ES-I3 (cell line): ENCODE measurements around the gene HEPHL1.

Experiments used
- H3K36me3 ChIP-seq: 2 replicates; pipeline ENCODE4 v1.6.1; 2013; ENCODE audit warnings: mild to moderate bottlenecking, low read length, control low read depth, moderate library complexity; ENCODE audit not compliant: insufficient read depth
- H3K4me1 ChIP-seq: 2 replicates; pipeline ENCODE4 v1.6.1; 2013; ENCODE audit warnings: mild to moderate bottlenecking, control low read depth, low read length; ENCODE audit not compliant: insufficient read depth
- H3K9ac ChIP-seq: 2 replicates; pipeline ENCODE4 v1.6.1; 2013; ENCODE audit warnings: low read depth, mild to moderate bottlenecking, low read length, moderate library complexity
- H3K9me3 ChIP-seq: 2 replicates; pipeline ENCODE4 v1.6.1; 2013; ENCODE audit warnings: mild to moderate bottlenecking, low read length, moderate library complexity; ENCODE audit not compliant: control insufficient read depth, insufficient read depth

HEPHL1 gene

DNA sequence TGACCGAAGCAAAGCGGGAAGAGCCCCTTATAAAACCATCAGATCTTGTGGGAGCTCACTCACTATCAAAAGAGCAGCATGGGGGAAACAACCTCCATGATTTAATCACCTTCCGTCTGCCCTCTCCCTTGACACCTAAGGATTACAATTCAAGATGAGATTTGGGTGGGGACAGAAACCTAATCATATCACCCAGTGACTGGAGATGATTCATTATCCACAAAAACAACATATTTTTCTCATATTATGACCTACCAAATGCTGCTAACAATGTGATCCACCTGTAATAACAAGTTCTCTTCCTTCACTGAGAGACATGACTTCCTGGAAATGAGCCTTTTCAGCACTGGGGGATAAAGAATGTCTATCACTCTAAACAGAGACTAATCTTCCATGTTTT is 23.4 kb upstream of the HEPHL1 start:
- Histone ChIP-seq H3K9me3 (no peaks in the 10 kb centered on the region; the same call in none of the 2 replicates), H3K9ac (no peak overlapping the region), H3K4me1 (no peaks in the 10 kb centered on the region), H3K36me3 (no peaks in the 10 kb centered on the region)

DNA sequence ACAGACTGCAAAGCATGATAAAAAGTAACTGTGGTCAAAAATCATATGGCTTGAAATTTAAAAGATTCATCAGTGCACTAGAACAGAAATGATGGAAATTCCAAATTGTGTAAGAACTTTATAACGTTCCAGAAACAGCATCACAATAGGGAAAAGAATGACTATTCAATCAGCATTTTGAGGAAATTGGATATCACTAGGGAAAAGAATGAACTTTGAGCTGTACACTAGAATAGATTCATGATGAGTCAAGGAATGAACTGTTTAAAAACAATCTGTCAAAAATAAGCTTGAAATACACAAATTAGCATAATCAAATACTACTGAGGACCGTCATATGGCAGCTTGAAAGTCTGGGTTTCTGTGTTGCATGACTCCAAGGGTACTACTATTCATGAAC is 20.5 kb upstream of the HEPHL1 start:
- no peaks in the 10 kb centered on the region for H3K36me3 ChIP-seq
- no peaks in the 10 kb centered on the region; the same call in 1 of the 2 replicates for H3K9me3 ChIP-seq
- no peaks in the 10 kb centered on the region for H3K4me1 ChIP-seq
- no peak overlapping the region for H3K9ac ChIP-seq

DNA sequence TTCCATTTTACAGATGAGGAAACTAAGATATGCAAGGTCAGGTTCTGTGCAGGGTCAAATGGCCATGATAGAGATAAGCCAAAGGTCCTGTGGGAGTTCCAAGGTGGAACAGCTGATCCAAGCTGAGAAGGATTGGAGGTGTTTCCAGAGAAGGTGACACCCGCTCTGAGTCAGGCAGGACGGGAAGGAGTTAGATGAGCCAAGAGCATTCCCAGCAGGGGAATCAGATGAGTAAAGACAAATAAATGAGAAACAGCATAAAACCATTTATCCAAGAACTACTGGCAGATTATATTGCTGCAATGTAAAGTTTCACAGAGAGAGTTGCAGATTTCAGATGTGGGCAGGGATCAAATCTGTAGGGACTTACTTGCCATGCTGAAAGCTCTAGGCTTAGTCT is 18.9 kb upstream of the HEPHL1 start:
- no peak overlapping the region for H3K9ac ChIP-seq
- H3K36me3 ChIP-seq, result no peaks in the 10 kb centered on the region
- H3K4me1 ChIP-seq, result no peaks in the 10 kb centered on the region
- no peaks in the 10 kb centered on the region; the same call in 1 of the 2 replicates for H3K9me3 ChIP-seq

- Histone ChIP-seq H3K36me3 (no peaks in the 10 kb centered on the region), H3K9ac (no peak overlapping the region), H3K9me3 (no peaks in the 10 kb centered on the region), H3K4me1 (no peaks in the 10 kb centered on the region)
These were observed 13.7 kb upstream of the HEPHL1 start for GRCh38 chr11:94007426-94007825.

- H3K9me3 ChIP-seq, result no peaks in the 10 kb centered on the region
- H3K4me1 ChIP-seq, result no peaks in the 10 kb centered on the region
- H3K9ac ChIP-seq, result no peak overlapping the region
- no peaks in the 10 kb centered on the region for H3K36me3 ChIP-seq
These were observed 13.2 kb upstream of the HEPHL1 start for GRCh38 chr11:94007906-94008305.

DNA sequence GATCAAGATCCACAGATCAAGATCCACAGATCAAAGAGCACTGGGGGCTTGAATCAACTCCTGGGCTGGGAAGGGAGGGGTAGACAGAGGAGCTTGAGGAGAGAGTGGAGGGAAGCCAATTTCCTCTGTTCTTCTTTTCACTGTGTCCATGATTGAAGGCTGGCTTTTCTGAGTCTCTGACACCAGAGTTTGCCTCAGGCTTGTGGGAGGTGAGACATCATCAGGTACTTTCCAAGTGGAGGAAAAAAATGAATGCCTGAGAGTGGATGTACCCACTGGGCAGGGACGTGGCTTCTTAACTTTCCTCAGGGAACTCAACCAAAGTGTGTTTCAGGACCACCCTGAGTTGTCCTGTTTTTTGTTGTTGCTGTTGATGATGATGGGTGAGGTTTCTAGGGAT is 11.0 kb upstream of the HEPHL1 start:
- H3K36me3 ChIP-seq, result no peaks in the 10 kb centered on the region
- no peak overlapping the region for H3K9ac ChIP-seq
- no peaks in the 10 kb centered on the region for H3K9me3 ChIP-seq
- H3K4me1 ChIP-seq, result no peaks in the 10 kb centered on the region

GRCh38 chr11:94011478-94011877 is 9.7 kb upstream of the HEPHL1 start:
- H3K36me3 ChIP-seq, result no peaks in the 10 kb centered on the region
- H3K9me3 ChIP-seq, result no peaks in the 10 kb centered on the region
- H3K9ac ChIP-seq, result no peak overlapping the region
- no peaks in the 10 kb centered on the region for H3K4me1 ChIP-seq

GRCh38 chr11:94017446-94017845 is 3.7 kb upstream of the HEPHL1 start:
- H3K9me3 ChIP-seq, result no peaks in the 10 kb centered on the region
- no peak overlapping the region for H3K9ac ChIP-seq
- no peaks in the 10 kb centered on the region for H3K4me1 ChIP-seq
- H3K36me3 ChIP-seq, result no peaks in the 10 kb centered on the region

- H3K36me3 ChIP-seq, result no peaks in the 10 kb centered on the region
- H3K4me1 ChIP-seq, result no peaks in the 10 kb centered on the region
- H3K9ac ChIP-seq, result no peak overlapping the region
- no peaks in the 10 kb centered on the region for H3K9me3 ChIP-seq
These were observed 2.4 kb upstream of the HEPHL1 start for GRCh38 chr11:94018721-94019120.

GRCh38 chr11:94023856-94024255 is 2.7 kb downstream of the HEPHL1 start:
- no peaks in the 10 kb centered on the region for H3K9me3 ChIP-seq
- no peak overlapping the region for H3K9ac ChIP-seq
- no peaks in the 10 kb centered on the region for H3K36me3 ChIP-seq
- no peaks in the 10 kb centered on the region for H3K4me1 ChIP-seq

GRCh38 chr11:94024547-94024946 is 3.4 kb downstream of the HEPHL1 start:
- Histone ChIP-seq H3K9ac (no peak overlapping the region), H3K4me1 (no peaks in the 10 kb centered on the region), H3K36me3 (no peaks in the 10 kb centered on the region), H3K9me3 (no peaks in the 10 kb centered on the region)

- Histone ChIP-seq H3K9me3 (no peaks in the 10 kb centered on the region), H3K4me1 (no peaks in the 10 kb centered on the region), H3K36me3 (no peaks in the 10 kb centered on the region), H3K9ac (no peak overlapping the region)
These were observed 4.7 kb downstream of the HEPHL1 start for GRCh38 chr11:94025690-94026394.

DNA sequence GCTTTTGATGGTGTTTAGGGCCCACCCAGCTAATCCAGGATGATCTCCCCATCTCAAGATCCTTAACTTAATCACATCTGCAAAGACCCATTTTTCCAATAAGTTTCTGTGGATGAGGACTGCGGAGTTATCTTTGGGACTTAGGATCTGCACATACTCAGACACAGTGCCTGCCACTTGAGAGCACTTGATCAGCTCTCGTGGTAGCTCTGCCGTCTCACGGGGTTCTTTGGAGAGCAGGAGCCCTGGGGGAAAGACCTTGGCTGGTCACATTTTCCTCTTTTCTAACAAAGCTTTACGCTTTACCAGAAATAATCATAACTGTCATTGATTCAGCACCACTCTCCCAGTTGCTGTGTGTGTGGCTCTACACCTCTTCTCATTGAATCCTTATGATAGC is 6.1 kb downstream of the HEPHL1 start:
- no peaks in the 10 kb centered on the region for H3K4me1 ChIP-seq
- no peaks in the 10 kb centered on the region for H3K36me3 ChIP-seq
- H3K9ac ChIP-seq, result no peak overlapping the region
- H3K9me3 ChIP-seq, result no peaks in the 10 kb centered on the region

DNA sequence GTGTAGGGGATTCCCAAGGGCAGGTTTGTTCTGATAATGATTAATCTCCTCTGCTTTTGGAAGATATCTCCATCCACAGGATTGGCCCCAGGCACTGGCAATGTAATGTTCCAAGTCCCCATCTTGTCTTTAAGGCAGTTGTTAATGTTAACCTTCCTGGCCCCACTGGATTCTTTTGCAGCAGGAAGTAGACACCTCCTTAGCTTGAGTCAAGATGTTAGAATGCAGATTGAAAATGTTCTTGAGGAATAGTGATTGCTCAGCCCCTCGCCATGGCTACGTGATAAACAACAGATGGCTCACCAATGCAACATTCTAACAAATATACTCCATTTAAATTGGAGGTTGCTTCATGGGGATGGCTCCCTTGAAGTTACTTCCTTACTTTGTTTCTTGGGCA is 7.3 kb downstream of the HEPHL1 start:
- Histone ChIP-seq H3K4me1 (no peaks in the 10 kb centered on the region), H3K36me3 (no peaks in the 10 kb centered on the region), H3K9ac (no peak overlapping the region), H3K9me3 (no peaks in the 10 kb centered on the region)

- H3K4me1 ChIP-seq, result no peaks in the 10 kb centered on the region
- H3K36me3 ChIP-seq, result no peaks in the 10 kb centered on the region
- no peaks in the 10 kb centered on the region for H3K9me3 ChIP-seq
- no peak overlapping the region for H3K9ac ChIP-seq
These were observed 8.9 kb downstream of the HEPHL1 start for GRCh38 chr11:94030059-94030458.

DNA sequence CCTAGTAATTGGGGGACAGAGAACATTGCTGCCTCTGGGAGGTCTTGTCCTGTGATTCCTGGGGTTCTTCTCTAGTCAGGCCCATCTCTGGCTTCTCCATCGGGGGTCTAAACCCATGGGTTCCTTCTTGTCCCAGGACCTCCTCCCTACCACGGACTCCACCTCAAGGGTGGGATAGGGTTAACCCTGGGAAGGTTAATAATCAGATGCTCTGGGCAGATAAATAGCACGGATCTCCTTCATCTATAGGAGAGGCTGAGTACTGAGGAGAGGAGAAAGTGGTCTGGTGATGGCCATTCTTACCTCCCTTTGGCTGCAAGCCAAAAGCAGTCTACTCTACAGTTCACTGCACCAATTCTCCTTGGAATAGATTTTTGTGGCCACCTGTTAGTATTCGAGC is 10.5 kb downstream of the HEPHL1 start:
- Histone ChIP-seq H3K36me3 (no peaks in the 10 kb centered on the region), H3K9ac (no peak overlapping the region), H3K4me1 (no peaks in the 10 kb centered on the region), H3K9me3 (no peaks in the 10 kb centered on the region)
